Raji (cell line): ENCODE results near the gene RPL18.

Experiments
- POLR2A ChIP-seq: IDR thresholded peaks from 2 replicates; pipeline ENCODE4 v1.6.1; 2011; ENCODE audit warnings: low read depth, low read length, control low read depth; ENCODE audit not compliant: insufficient read depth

The RPL18 gene

GRCh38 chr19:48646001-48646721, 27.2 kb upstream of the RPL18 start, which contains the start of gene CA11:
TSS of gene CA11 (minus strand) at chr19:48646187. CDS start at chr19:48645632, 555 bp downstream.
- TF ChIP-seq POLR2A, result no peak; the same call in 1 of the 2 replicates

- TF ChIP-seq POLR2A, result no peak; the same call in 1 of the 2 replicates
These were observed 26.6 kb upstream of the RPL18 start for GRCh38 chr19:48645620-48646000.

DNA sequence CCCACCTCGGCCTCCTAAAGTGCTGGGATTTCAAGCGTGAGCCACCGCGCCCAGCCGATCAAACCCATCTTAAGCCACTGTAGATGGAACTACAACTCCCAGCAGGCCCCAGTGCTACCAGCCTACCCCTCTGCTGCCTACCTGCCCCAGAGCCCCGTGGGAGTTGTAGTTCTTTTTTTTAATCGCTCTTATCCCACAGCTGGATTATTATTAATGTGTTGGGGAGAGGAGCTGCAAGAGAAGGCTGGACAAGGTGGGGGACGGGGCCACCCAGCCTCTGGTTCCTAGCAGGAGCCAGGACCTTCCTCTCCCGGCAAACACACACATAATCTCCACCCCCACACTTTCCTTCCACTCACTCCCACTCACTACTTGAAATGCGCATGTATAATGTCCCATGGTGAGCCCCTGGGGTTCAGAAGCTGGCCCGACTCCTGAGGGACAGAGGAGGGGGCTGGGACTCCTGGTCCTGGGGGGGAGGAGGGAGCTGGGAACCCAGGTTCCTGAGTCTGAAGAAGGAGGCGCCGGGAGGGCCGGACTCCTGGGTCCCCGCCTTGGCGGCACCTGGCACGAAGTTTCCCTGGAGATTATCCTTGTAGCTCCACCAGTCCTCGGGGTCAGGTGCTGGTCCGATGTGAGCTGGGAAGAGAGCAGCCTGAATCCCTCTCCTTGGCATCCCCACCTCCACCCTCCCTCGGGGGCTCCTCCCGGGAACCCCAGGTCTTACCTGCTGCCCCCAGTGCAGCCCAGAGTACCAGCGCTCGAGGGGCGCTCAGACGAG, 26.1 kb upstream of the RPL18 start:
- peak; percentile 19; the same call in 1 of the 2 replicates for TF ChIP-seq POLR2A

- no peak for TF ChIP-seq POLR2A
These were observed 25.4 kb upstream of the RPL18 start for GRCh38 chr19:48644355-48644754.

- no peak for TF ChIP-seq POLR2A
These were observed 23.9 kb upstream of the RPL18 start for GRCh38 chr19:48642862-48643261.

DNA sequence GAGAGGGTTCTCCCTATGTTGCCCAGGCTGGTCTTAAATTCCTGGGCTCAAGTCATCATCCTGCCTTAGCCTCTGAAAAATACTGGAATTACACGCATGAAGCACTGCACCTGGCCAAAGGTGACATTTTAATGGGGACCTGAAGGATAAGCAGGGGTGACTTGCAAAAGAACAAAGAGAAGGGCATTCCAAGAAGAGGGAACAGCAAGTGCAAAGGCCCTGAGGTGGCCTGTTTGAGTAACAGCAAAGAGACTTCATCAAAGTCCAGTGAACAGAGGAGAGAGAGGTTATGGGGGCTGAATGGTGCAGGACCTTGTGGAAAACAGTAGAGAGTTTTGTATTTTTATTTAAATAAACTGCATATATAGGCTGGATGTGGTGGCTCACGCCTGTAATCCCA, 22.9 kb upstream of the RPL18 start:
- TF ChIP-seq POLR2A, result no peak

DNA sequence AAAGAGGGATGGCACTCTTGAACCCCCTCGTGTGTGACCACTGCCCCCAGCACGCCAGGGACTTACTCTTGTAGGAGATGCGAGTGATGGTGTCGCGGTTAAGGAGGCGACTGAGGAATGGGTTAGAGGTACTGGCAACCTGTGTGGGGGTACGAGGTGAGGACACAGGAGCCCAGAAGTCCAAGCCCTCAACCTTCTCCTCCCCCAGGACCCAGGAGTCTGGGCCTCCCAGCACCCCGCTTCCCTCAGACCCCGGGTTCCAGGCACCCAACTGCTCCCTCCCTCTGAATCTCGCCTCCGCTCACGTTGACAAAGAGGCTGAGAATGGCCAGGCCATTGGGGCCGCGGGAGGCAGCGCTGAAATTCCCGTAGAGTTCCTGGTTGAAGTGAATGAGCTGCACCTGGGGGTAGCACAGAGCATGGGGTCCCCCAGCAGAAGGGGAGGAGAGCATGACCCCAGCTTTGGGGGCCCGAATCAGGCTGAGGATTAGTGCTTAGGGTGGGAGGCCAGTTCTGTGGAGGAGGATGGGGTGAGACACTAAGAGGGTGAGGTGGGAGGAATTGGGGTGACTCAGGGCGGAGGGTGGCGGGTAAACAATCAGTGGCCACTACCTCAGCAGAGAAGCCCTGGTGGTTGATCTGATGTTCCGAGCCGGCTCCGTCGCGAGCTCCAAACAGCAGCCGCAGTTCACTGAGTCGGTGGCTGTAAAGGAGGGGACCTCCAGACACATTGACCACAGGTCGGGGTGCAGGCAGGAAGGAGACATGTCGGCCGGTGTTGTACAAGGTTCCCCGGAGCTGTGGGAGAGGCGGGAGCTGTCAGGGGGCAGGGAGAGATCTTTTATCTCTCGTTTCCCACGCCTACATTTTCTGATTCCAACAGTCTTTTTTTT, 20.8 kb upstream of the RPL18 start:
- TF ChIP-seq POLR2A, result no peak

- no peak for TF ChIP-seq POLR2A
These were observed 19.9 kb upstream of the RPL18 start for GRCh38 chr19:48638831-48639381.

- TF ChIP-seq POLR2A, result no peak; the same call in 1 of the 2 replicates
These were observed 19.2 kb upstream of the RPL18 start for GRCh38 chr19:48637948-48638830.

DNA sequence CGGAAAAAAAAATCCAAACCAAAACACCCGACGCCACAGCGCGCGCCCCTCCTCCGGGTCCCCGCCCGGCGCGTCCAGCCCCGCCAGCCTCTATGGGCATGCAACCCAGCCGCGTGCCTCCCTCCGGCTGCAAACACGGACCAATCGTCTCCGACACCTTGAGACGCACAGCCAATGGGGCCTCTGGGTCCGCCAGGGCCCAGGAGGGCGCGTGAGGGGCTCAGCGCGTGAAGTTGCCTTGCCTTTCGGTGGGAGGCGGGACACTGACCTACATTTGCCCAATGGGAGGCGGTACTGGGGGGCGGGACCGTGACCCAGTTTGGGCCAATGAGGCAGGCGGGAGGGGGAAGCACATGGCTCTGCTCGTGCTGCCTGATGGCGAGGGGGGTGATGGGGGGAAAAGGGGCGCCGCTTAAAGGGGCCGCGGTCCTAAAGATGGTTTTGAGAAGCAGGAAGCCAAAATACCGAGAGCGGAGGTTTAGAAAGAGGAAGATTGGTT, 18.5 kb upstream of the RPL18 start:
- TF ChIP-seq POLR2A, result no peak; the same call in 1 of the 2 replicates

- TF ChIP-seq POLR2A, result peak; percentile 88
These were observed 18.0 kb upstream of the RPL18 start, which contains the start of gene DBP for GRCh38 chr19:48636859-48637448. TSS of gene DBP (minus strand) at chr19:48637379. CDS start at chr19:48636994, 385 bp downstream.

- no peak for TF ChIP-seq POLR2A
These were observed 17.2 kb upstream of the RPL18 start for GRCh38 chr19:48635966-48636858.
